HG03565 (cell line): ENCODE results near the gene TMEM52B.

Source experiments
- ATAC-seq: cut with Tn5 transposase; IDR thresholded peaks from one replicate; pipeline ENCODE4 v1.9.1; 2021; ENCODE audit warnings: mild to moderate bottlenecking, moderate library complexity; ENCODE audit not compliant: unreplicated experiment

TMEM52B gene

GRCh38 chr12:10238526-10238925 is 59.7 kb downstream of the TMEM52B start:
- ATAC-seq: no peak

- ATAC-seq: no peak
These were observed 62.5 kb downstream of the TMEM52B start for GRCh38 chr12:10241290-10241689.
